ENCODE data around the gene ROBO1. TPM values are rescaled to one million over a fixed set of nuclear protein-coding genes. Genes with fewer than 3 reads are reported as not detected.
A peak's percentile ranks its signal among the peaks of the same experiment; 100 is the strongest.

The ROBO1 gene
- polyA plus RNA-seq, 1 donor (not counting 4 experiments of a cell fraction or from before 2014, with no cell fraction given), result 27.1 TPM

- peak; percentile 29 for FAIRE-seq
- Histone ChIP-seq H3K4me1 (ENCODE audit: control insufficient read depth, extremely low read depth, insufficient read depth, low read length) (peaks cover 31% of the 10 kb centered on the region), H2AFZ (ENCODE audit: control insufficient read depth, low read length) (no peak overlapping the region), H3K27ac (ENCODE audit: control insufficient read depth, insufficient read depth, low read length) (peak overlapping the region; percentile 57), H3K36me3 (ENCODE audit: control insufficient read depth in 2 of 2, extremely low read depth in 1 of 2, insufficient read depth in 2 of 2, low read length in 2 of 2) (no peaks in the 10 kb centered on the region), H3K4me3 (ENCODE audit: control insufficient read depth in 2 of 3, extremely low read depth in 1 of 3, insufficient read depth in 2 of 3, low read depth in 1 of 3, low read length in 3 of 3) (no peak overlapping the region), H3K9me1 (ENCODE audit: control insufficient read depth, extremely low read depth, insufficient read depth, low read length) (no peaks in the 10 kb centered on the region), H3K9ac (ENCODE audit: control insufficient read depth, extremely low read depth, insufficient read depth, low read length) (no peak overlapping the region), H3K9me3 (ENCODE audit: control insufficient read depth, low read depth, low read length) (no peaks in the 10 kb centered on the region), H3K4me2 (ENCODE audit: control insufficient read depth, extremely low read depth, insufficient read depth, low read depth, low read length) (no peak overlapping the region), H3K79me2 (ENCODE audit: control insufficient read depth, insufficient read depth, low read length) (no peaks in the 10 kb centered on the region), H4K20me1 (ENCODE audit: control insufficient read depth, extremely low read depth, insufficient read depth, low read length) (no peaks in the 10 kb centered on the region), H3K27me3 (ENCODE audit: control insufficient read depth, extremely low read depth, insufficient read depth, low read length) (no peaks in the 10 kb centered on the region)
- no peak for DNase-seq (ENCODE audit: low read depth, low spot score)
- TF ChIP-seq EZH2 (IDR thresholded peaks at IDR 0.05; ENCODE audit: low read length), result no peak
- TF ChIP-seq, protein P1, sequence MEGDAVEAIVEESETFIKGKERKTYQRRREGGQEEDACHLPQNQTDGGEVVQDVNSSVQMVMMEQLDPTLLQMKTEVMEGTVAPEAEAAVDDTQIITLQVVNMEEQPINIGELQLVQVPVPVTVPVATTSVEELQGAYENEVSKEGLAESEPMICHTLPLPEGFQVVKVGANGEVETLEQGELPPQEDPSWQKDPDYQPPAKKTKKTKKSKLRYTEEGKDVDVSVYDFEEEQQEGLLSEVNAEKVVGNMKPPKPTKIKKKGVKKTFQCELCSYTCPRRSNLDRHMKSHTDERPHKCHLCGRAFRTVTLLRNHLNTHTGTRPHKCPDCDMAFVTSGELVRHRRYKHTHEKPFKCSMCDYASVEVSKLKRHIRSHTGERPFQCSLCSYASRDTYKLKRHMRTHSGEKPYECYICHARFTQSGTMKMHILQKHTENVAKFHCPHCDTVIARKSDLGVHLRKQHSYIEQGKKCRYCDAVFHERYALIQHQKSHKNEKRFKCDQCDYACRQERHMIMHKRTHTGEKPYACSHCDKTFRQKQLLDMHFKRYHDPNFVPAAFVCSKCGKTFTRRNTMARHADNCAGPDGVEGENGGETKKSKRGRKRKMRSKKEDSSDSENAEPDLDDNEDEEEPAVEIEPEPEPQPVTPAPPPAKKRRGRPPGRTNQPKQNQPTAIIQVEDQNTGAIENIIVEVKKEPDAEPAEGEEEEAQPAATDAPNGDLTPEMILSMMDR (optimal IDR thresholded peaks at IDR 0.05 in 1 of 3, IDR thresholded peaks at IDR 0.05 in 1 of 3, conservative IDR thresholded peaks at IDR 0.05 in 1 of 3; ENCODE audit: extremely low read depth in 1 of 3, insufficient read depth in 2 of 3, low read length in 3 of 3), result no peak
- dilution Hi-C loops (cut with MboI; ENCODE audit: extremely low pct_ligation_motif_present, low sequenced_read_pairs), result no loop called here
Observed at GRCh38 chr3:79366414-79366813, 401.4 kb downstream of the ROBO1 start.

- Histone ChIP-seq H3K27ac (ENCODE audit: control insufficient read depth, insufficient read depth, low read length) (peak overlapping the region; percentile 14), H3K4me3 (ENCODE audit: control insufficient read depth in 2 of 3, extremely low read depth in 1 of 3, insufficient read depth in 2 of 3, low read depth in 1 of 3, low read length in 3 of 3) (no peak overlapping the region)
- no peak for DNase-seq (ENCODE audit: low read depth, low spot score)
Observed at GRCh38 chr3:79364784-79365183, 403.0 kb downstream of the ROBO1 start.

More at GRCh38 chr3:79364784-79365183, 403.0 kb downstream of the ROBO1 start:
- H3K4me2 ChIP-seq (ENCODE audit: control insufficient read depth, extremely low read depth, insufficient read depth, low read depth, low read length), result peak overlapping the region; percentile 27
- no peaks in the 10 kb centered on the region for H4K20me1 ChIP-seq (ENCODE audit: control insufficient read depth, extremely low read depth, insufficient read depth, low read length)
- no peaks in the 10 kb centered on the region for H3K27me3 ChIP-seq (ENCODE audit: control insufficient read depth, extremely low read depth, insufficient read depth, low read length)
- no peaks in the 10 kb centered on the region for H3K9me3 ChIP-seq (ENCODE audit: control insufficient read depth, low read depth, low read length)
- peaks cover 31% of the 10 kb centered on the region for H3K4me1 ChIP-seq (ENCODE audit: control insufficient read depth, extremely low read depth, insufficient read depth, low read length)
- no peaks in the 10 kb centered on the region for H3K79me2 ChIP-seq (ENCODE audit: control insufficient read depth, insufficient read depth, low read length)
- H2AFZ ChIP-seq (ENCODE audit: control insufficient read depth, low read length), result peak overlapping the region; percentile 44
- H3K9ac ChIP-seq (ENCODE audit: control insufficient read depth, extremely low read depth, insufficient read depth, low read length), result no peak overlapping the region
- no peaks in the 10 kb centered on the region for H3K9me1 ChIP-seq (ENCODE audit: control insufficient read depth, extremely low read depth, insufficient read depth, low read length)
- FAIRE-seq, result no peak
- TF ChIP-seq, protein P1 (optimal IDR thresholded peaks at IDR 0.05 in 1 of 3, IDR thresholded peaks at IDR 0.05 in 1 of 3, conservative IDR thresholded peaks at IDR 0.05 in 1 of 3; ENCODE audit: extremely low read depth in 1 of 3, insufficient read depth in 2 of 3, low read length in 3 of 3), result no peak
- TF ChIP-seq EZH2 (IDR thresholded peaks at IDR 0.05; ENCODE audit: low read length), result no peak
- dilution Hi-C loops (cut with MboI; ENCODE audit: extremely low pct_ligation_motif_present, low sequenced_read_pairs), result no loop called here
- no peaks in the 10 kb centered on the region for H3K36me3 ChIP-seq (ENCODE audit: control insufficient read depth in 2 of 2, extremely low read depth in 1 of 2, insufficient read depth in 2 of 2, low read length in 2 of 2)
